GM12892 (cell line): ENCODE measurements around the gene YTHDF1.
"Not testable (repeated sequence)": the region's sequence is repeated elsewhere in the genome, so short reads cannot be mapped to it uniquely, and the experiment has no call there.

Experiments
- POLR2AphosphoS5 ChIP-seq: IDR thresholded peaks from 2 replicates; pipeline ENCODE4 v1.6.1; 2011; ENCODE audit warnings: low read depth, low read length, control low read depth
- TAF1 ChIP-seq: IDR thresholded peaks from 2 replicates; pipeline ENCODE4 v1.6.1; 2011; ENCODE audit warnings: low read depth, mild to moderate bottlenecking, control low read depth, low read length, borderline replicate concordance

GRCh38 chr20:63221400-63222053 is 5.6 kb upstream of the YTHDF1 start:
- TF ChIP-seq POLR2AphosphoS5, TAF1: not testable (repeated sequence)
